ELF-1 (cell line): ENCODE data around the gene CHMP1B.
"Not testable (repeated sequence)": the region's sequence is repeated elsewhere in the genome, so short reads cannot be mapped to it uniquely, and the experiment has no call there.

ENCODE experiments used
- DNase-seq: peaks from one replicate; pipeline ENCODE4 v3.0.0-alpha.2; 2016; ENCODE audit warnings: low read depth, low spot score

The CHMP1B gene

GRCh38 chr18:11839556-11839955 lies 11.7 kb upstream of the CHMP1B start:
- no peak for DNase-seq

DNA sequence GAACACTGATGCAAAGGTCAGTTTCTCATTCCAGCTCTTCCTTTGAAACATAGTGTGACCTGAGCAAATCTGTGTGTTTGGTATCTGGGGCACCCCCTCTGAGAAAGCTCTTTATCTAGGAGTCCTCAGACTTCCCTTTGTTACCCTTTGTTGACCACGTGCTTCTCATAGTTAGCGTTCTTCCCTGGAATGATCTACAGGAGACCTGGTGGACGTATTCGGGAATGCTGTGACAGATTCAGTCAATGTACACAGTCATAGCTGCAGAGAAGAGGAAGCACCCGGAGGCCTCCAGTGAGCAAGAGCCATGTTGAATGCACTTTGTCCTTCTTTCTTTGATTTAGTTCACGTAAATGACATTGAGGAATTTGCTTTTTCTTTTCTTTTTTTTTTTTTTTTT lies 10.7 kb upstream of the CHMP1B start:
- DNase-seq = no peak

DNA sequence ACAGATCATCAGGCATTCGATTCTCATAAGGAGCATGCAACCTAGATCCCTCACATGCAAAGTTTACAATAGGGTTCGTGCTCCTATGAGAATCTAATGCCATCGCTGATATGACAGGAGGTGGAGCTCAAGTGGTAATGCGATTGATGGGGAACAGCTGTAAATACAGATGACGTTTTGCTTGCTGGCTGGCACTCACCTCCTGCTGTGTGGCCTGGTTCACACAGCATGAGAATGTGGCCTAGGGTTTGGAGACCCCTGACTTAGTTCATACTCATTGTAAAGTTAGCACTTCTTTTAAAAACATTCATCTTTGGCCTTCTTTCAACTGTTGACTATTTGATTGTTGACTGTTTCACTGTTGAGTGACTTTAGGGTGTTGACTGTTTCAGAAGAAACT lies 8.7 kb upstream of the CHMP1B start:
- no peak for DNase-seq

DNA sequence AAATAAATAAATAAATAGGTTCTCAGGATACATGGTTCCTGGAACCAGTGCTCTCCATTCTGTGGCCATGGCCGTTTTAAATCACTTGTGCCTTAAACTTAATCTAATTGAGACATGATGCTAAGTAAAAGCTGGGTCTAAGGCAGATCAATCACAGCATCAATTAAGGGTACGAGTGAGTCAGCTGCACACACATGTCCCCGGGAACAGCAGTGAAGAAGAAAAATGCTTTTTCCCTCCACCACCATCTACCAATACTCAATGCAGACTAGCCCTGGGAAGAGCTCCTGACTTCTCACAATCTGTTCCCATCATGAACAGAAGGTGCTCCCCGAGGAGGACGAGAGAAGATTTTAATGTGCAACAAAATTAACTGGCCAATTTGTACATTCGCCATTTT lies 6.8 kb upstream of the CHMP1B start:
- no peak for DNase-seq

- DNase-seq = no peak
Measured at GRCh38 chr18:11845654-11846053, 5.6 kb upstream of the CHMP1B start.

- no peak for DNase-seq
Measured at GRCh38 chr18:11847811-11848210, 3.4 kb upstream of the CHMP1B start.

GRCh38 chr18:11849279-11849678 lies 1.9 kb upstream of the CHMP1B start:
- no peak for DNase-seq

- peak; percentile 82 for DNase-seq
Measured at GRCh38 chr18:11849841-11850634, 1.2 kb upstream of the CHMP1B start.

DNA sequence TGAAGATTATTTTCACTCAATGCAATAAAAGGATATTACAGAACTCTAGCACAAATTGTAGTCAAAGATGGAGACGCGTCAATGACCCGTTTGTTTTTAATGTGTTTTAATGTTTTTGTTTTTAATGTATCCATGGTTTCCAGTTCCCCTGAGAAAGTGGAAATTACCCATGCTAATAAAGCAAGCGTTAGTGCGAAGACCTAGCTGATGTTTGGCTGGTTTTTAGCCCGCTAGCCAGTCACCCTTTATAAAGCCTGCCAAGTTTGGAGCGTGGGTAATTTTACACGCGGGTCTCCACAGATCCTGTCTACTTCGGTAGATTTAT lies 430 bp upstream of the CHMP1B start:
- no peak for DNase-seq

- DNase-seq = peak; percentile 61
Measured at GRCh38 chr18:11851806-11852337, 659 bp downstream of the CHMP1B start.

GRCh38 chr18:11854554-11854953 lies 3.3 kb downstream of the CHMP1B start:
- DNase-seq = not testable (repeated sequence)

DNA sequence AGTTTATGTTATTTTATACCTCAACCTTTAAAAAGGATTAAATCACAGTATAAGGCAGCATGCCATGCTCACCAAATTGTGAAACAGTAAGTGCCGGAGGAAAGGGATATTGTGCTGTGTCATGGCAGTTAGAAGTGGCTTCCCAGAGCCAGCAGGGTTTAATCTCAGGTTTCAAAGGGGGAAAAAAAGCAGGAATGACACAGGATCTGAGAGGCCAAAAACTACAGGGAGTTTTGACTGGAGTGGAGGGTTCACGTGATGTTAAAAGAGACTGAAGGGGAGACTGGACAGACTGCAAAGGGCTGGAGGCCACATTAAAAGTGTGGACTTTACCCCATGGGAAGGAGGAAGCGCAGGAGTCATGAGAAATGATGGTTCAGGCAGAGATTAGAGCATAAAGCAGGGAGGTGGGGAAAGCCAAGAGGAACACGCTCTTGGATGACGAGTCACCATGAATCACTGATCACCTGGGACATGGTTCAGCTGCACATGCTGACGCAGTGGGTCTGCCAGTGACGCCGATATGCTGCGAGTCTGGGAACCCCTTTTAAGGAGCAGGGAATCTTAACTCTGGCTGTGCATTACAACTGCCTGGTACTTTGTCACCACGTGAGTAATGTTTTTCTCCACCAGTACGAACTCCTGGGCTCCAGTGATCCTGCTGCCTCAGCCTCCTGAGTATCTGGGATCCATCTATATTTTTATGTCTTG lies 6.1 kb downstream of the CHMP1B start:
- peak; percentile 88 for DNase-seq

DNA sequence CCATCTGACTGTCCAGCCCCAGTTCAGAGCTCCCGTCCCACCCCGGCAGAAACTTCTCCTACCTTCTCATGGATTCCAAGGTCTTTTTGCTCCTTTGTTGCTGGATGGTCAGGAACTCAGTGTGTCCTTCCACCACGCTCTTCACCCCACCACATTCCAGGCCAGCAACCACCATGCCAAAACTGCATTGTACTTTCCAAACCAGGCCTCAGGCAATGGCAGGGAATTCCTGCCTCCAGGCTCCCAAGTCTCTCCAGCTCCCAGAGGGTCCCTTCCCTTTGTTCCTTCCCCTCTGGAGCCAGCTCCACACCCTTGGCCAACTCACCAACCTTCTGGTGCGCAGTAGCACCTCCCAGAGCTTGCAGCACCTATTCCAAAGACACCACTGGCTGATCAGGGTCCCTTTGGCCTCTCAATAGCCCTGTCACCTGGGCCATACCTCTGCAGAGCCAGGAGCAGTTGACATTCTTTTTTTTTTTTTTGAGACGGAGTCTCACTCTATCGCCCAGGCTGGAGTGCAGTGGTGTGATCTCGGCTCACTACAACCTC lies 8.1 kb downstream of the CHMP1B start:
- peak; percentile 87 for DNase-seq

- peak; percentile 58 for DNase-seq
Measured at GRCh38 chr18:11859903-11860407, 8.7 kb downstream of the CHMP1B start.

DNA sequence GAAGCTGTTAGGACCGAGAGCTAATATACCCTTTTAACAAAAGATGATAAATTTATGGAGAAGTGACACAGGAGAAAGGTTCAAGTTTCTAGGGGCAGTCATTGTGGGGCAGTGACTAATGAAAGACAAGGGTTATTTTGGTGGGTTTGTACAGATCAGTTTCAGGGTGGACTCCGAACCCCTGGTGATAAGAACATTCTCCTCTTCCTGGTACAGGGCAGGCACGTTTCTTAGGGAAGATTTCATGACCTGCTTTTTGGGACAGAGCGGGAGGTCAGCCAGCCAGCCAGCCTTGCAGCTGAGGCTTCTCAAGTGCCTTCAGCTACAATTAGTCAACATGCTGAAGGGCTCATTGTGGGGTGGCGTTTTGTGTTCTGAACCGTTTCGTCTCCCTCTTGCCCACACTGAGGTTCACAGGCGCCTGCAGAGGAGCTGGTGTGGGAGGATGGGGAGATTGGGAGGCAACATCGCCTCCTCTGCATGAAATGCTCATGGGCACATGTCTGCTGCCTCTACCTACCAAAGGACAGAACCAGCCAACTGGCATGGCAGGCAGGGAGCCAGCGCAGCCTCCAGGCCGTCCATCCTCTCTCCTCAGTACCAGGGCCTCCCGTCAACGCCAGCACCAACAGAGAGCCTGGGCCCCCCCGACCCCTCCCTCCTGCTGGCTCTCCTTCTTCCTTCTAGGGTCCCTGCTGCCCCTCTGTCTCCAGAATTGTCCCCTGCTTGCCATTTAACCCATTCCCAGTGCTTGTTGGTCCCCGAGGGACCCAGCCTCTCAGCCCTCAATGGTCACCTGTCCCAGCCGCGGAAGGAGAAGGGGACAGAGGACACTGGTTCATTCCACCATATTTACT lies 9.6 kb downstream of the CHMP1B start:
- no peak for DNase-seq

DNA sequence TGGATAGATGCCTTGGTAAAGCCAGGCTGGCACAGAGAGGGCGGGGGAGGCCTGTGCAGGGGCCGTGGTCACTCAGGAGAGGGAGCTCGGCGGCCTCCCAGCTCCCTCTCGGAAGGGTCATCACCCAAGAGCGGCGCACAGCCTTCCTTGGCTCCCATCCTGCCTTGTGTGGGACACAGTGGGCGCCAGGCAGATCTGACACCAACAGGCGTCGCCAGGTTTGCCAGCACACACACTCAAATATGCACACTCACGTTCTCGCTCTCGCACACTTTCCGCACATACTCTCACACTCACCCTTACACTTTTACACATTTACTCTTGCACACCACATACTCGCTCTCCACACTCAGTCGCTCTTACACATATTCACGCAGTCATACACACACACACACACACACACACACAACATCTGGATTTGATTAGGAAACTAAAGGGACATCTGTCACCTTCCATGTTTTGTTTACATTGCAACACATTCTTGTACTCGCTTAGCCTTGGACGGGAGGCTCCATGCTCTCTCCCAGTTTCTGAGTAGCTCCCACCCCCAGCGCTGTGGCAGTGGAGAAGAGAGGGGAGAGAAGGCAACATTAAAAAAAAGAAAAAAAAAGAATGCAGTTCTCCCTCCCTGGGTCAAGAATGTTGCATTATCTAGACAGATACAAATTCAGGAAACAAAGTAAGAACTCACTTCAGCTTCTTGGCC lies 10.5 kb downstream of the CHMP1B start:
- DNase-seq = no peak

GRCh38 chr18:11862468-11863137 lies 11.4 kb downstream of the CHMP1B start:
- DNase-seq = no peak

- DNase-seq = no peak
Measured at GRCh38 chr18:11864471-11864870, 13.3 kb downstream of the CHMP1B start.

GRCh38 chr18:11865071-11865470 lies 13.9 kb downstream of the CHMP1B start:
- no peak for DNase-seq

- no peak for DNase-seq
Measured at GRCh38 chr18:11866329-11866728, 15.1 kb downstream of the CHMP1B start.
